Lower leg skin (tissue), 4 donors: ENCODE data around the gene FCN3. TPM values are rescaled to one million over a fixed set of nuclear protein-coding genes. Genes with fewer than 3 reads are reported as not detected.

Experiments used
- DNase-seq, 2 donors: peaks; one replicate each; pipeline ENCODE4 v3.0.0-alpha.2; 2019; ENCODE audit warnings: low spot score in 2 of 2
- H3K4me3 ChIP-seq: fragments of 200-600 bp; sonication (generic); 2 replicates; pipeline ENCODE4 v1.5.1; 2017; ENCODE audit warnings: mild to moderate bottlenecking, low read depth; ENCODE audit not compliant: poor library complexity, severe bottlenecking
- CTCF ChIP-seq, 3 donors: fragments of 450-650 bp; IDR thresholded peaks; one replicate each; pipeline ENCODE4 v1.5.1; 2016; ENCODE audit warnings: antibody characterized with exemption in 3 of 3, mild to moderate bottlenecking in 3 of 3, moderate library complexity in 2 of 3
- POLR2A ChIP-seq, 2 donors: fragments of 450-650 bp; IDR thresholded peaks; one replicate each; pipeline ENCODE4 v1.6.1; 2016 to 2017; ENCODE audit warnings: antibody characterized with exemption in 2 of 2, mild to moderate bottlenecking in 1 of 2, moderate library complexity in 1 of 2
- WGBS, 2 donors: methylation state at CpG; one replicate each; pipeline ENCODE4 v1.1.5; 2018; 5-methylcytosine and 5-hydroxymethylcytosine counted together
- intact Hi-C: fragments of 100-400 bp; cut with DNase I; formaldehyde crosslinking; loops from one replicate; pipeline ENCODE4 v1.15.0; 2023; ENCODE audit warnings: low total_unique reads
- total RNA-seq, 4 donors: library from RNA; depleted of rRNA; stranded (reverse); fragments of >200 nt; gene quantifications; one replicate each; pipeline ENCODE4 v1.1.0, GENCODE V29; 2016

FCN3 gene
- total RNA-seq, 4 donors from 2014 or later: 1.0 to 6.5 (median 1.7) TPM; not detected in 1

GRCh38 chr1:27379564-27380122 is 5.0 kb upstream of the FCN3 start:
- intact Hi-C loops: loop anchor here (10.0 kb wide), 1 partner anchor 45 kb away; no protein-coding TSS in a partner anchor
- no peak for TF ChIP-seq POLR2A (IDR thresholded peaks at IDR 0.05)
- TF ChIP-seq CTCF (IDR thresholded peaks at IDR 0.05): no peak
- H3K4me3 ChIP-seq: no peak overlapping the region
- WGBS, 2 donors: 54 to 65% methylated on average over 9 to 11 of the region's 11 CpGs
- no peak for DNase-seq

- H3K4me3 ChIP-seq: no peak overlapping the region
- 55 to 64% methylated on average over 11 to 12 of the region's 12 CpGs for WGBS, 2 donors
- TF ChIP-seq POLR2A (IDR thresholded peaks at IDR 0.05): no peak
- no peak for TF ChIP-seq CTCF (IDR thresholded peaks at IDR 0.05)
- DNase-seq: no peak
- intact Hi-C loops: no loop called here
Observed at GRCh38 chr1:27377760-27378495, 3.3 kb upstream of the FCN3 start.

GRCh38 chr1:27372808-27373690 is 1.6 kb downstream of the FCN3 start:
- DNase-seq: no peak
- WGBS, 2 donors: 53 to 65% methylated on average over 6 to 11 of the region's 11 CpGs
- no peak overlapping the region for H3K4me3 ChIP-seq
- TF ChIP-seq CTCF (IDR thresholded peaks at IDR 0.05) (no peak), POLR2A (IDR thresholded peaks at IDR 0.05) (no peak)
- intact Hi-C loops: no loop called here

- H3K4me3 ChIP-seq: no peak overlapping the region
- intact Hi-C loops: no loop called here
Observed at GRCh38 chr1:27372022-27372807, 2.4 kb downstream of the FCN3 start.

More at GRCh38 chr1:27372022-27372807, 2.4 kb downstream of the FCN3 start:
- TF ChIP-seq POLR2A (IDR thresholded peaks at IDR 0.05) (no peak), CTCF (IDR thresholded peaks at IDR 0.05) (no peak)
- no peak for DNase-seq
- WGBS, 2 donors: 78 to 80% methylated on average over 19 of the region's 19 CpGs
